Activated naive CD8-positive, alpha-beta T cell treated with anti-CD3 and anti-CD28 coated beads, Interleukin-2, amount 50 U/mL, for 24 hours (primary cell): ENCODE results near the gene MCM5.
"Not testable (repeated sequence)": the region's sequence is repeated elsewhere in the genome, so short reads cannot be mapped to it uniquely, and the experiment has no call there.

Experiments used
- ATAC-seq: fragments of 150-1000 bp; cut with Tn5 transposase; one replicate; pipeline ENCODE4 v1.10.0; 2021
- DNase-seq: peaks from one replicate; pipeline ENCODE4 v3.0.0; 2021
- H3K27ac Mint-ChIP-seq: one replicate; pipeline ENCODE4 v1.8.0; 2021; ENCODE audit warnings: mild to moderate bottlenecking, mixed read lengths
- H3K27me3 Mint-ChIP-seq: one replicate; pipeline ENCODE4 v1.8.0; 2021; ENCODE audit warnings: mixed read lengths
- H3K36me3 Mint-ChIP-seq: one replicate; pipeline ENCODE4 v1.8.0; 2021; ENCODE audit warnings: low read depth, mixed read lengths
- H3K4me1 Mint-ChIP-seq: one replicate; pipeline ENCODE4 v1.8.0; 2021; ENCODE audit warnings: mixed read lengths
- H3K4me3 Mint-ChIP-seq: one replicate; pipeline ENCODE4 v1.8.0; 2021; ENCODE audit warnings: mild to moderate bottlenecking, moderate library complexity, mixed read lengths
- H3K9me3 Mint-ChIP-seq: one replicate; pipeline ENCODE4 v1.8.0; 2021; ENCODE audit warnings: mixed read lengths

MCM5 gene

GRCh38 chr22:35470903-35471321 lies 71.0 kb downstream of the MCM5 start:
- ATAC-seq (no peak), DNase-seq (no peak)
- peaks cover 3% of the 10 kb centered on the region for H3K9me3 Mint-ChIP-seq
- H3K27me3 Mint-ChIP-seq = no peaks in the 10 kb centered on the region
- H3K36me3 Mint-ChIP-seq = peaks cover 9% of the 10 kb centered on the region
- H3K4me3 Mint-ChIP-seq = no peak overlapping the region
- H3K4me1 Mint-ChIP-seq = no peaks in the 10 kb centered on the region
- no peak overlapping the region for H3K27ac Mint-ChIP-seq

- not testable (repeated sequence) for H3K9me3 Mint-ChIP-seq, H3K27ac Mint-ChIP-seq, ATAC-seq, H3K27me3 Mint-ChIP-seq, H3K4me3 Mint-ChIP-seq, DNase-seq, H3K36me3 Mint-ChIP-seq, H3K4me1 Mint-ChIP-seq
These were observed 71.6 kb downstream of the MCM5 start for GRCh38 chr22:35471566-35471965.

- no peak for DNase-seq
- Mint-ChIP-seq H3K4me3 (no peak overlapping the region), H3K27ac (no peak overlapping the region), H3K9me3 (peaks cover 3% of the 10 kb centered on the region), H3K27me3 (peaks cover 11% of the 10 kb centered on the region), H3K36me3 (peaks cover 9% of the 10 kb centered on the region), H3K4me1 (no peaks in the 10 kb centered on the region)
- no peak for ATAC-seq
These were observed 72.5 kb downstream of the MCM5 start for GRCh38 chr22:35472488-35472887.

GRCh38 chr22:35473971-35474370 lies 74.0 kb downstream of the MCM5 start:
- Mint-ChIP-seq H3K4me3 (no peak overlapping the region), H3K27ac (no peak overlapping the region)

More at GRCh38 chr22:35473971-35474370, 74.0 kb downstream of the MCM5 start:
- Mint-ChIP-seq H3K4me1 (no peaks in the 10 kb centered on the region), H3K9me3 (peaks cover 3% of the 10 kb centered on the region), H3K36me3 (peaks cover 9% of the 10 kb centered on the region), H3K27me3 (peaks cover 21% of the 10 kb centered on the region)
- ATAC-seq = no peak
- DNase-seq = no peak
